GM19193 (cell line): ENCODE results near the gene HHLA2.

Source experiments
- POLR2A ChIP-seq: IDR thresholded peaks from 4 replicates; pipeline ENCODE4 v1.6.1; 2011; ENCODE audit not compliant: insufficient read depth, insufficient read length; ENCODE audit errors: extremely low read depth

Gene HHLA2

GRCh38 chr3:108328821-108329486 is 32.6 kb downstream of the HHLA2 start:
- no peak for TF ChIP-seq POLR2A

DNA sequence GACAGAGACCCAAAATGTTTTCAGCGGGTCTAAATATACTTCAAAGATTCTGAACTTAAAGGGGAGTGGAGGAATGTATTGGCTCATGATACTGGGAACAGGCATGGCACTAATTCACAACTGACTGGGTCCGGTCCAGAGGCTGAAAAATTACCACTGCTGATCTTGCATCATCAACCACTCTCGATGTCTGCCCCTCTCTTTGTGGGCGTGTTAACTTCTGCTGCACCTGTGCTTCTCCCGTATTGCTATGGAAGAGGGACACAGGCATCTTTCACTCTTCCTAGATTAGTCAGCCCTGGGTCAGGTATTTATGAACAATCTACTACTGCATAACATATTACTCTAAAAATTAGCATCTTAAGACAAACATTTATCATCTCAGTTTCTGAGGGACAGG is 33.2 kb downstream of the HHLA2 start:
- TF ChIP-seq POLR2A, result no peak

- no peak for TF ChIP-seq POLR2A
Measured at GRCh38 chr3:108329947-108330346, 33.6 kb downstream of the HHLA2 start.

GRCh38 chr3:108331792-108332191 is 35.4 kb downstream of the HHLA2 start:
- TF ChIP-seq POLR2A, result no peak

- TF ChIP-seq POLR2A, result no peak
Measured at GRCh38 chr3:108333961-108334360, 37.6 kb downstream of the HHLA2 start.

- no peak for TF ChIP-seq POLR2A
Measured at GRCh38 chr3:108334701-108335100, 38.4 kb downstream of the HHLA2 start.

- no peak for TF ChIP-seq POLR2A
Measured at GRCh38 chr3:108338901-108339545, 42.7 kb downstream of the HHLA2 start.

DNA sequence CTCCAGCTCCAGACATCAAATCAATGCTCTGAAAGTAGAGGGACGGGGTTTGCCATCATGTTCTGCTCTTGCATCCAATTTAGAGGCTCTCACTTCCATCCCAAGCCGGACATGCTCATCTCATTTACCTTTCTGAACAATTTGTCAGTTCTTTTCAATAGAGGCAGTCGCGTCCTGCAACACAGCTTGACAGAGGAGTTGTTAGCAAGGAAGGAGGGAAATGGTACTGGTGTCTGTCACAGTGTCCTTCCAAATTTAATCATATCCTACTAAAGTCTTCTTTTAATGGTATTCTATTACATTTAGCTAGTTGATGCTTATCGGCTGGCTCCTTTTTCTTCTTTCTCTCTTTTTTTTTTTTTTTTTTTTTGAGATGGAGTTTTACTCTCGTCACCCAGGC is 45.6 kb downstream of the HHLA2 start:
- no peak for TF ChIP-seq POLR2A

DNA sequence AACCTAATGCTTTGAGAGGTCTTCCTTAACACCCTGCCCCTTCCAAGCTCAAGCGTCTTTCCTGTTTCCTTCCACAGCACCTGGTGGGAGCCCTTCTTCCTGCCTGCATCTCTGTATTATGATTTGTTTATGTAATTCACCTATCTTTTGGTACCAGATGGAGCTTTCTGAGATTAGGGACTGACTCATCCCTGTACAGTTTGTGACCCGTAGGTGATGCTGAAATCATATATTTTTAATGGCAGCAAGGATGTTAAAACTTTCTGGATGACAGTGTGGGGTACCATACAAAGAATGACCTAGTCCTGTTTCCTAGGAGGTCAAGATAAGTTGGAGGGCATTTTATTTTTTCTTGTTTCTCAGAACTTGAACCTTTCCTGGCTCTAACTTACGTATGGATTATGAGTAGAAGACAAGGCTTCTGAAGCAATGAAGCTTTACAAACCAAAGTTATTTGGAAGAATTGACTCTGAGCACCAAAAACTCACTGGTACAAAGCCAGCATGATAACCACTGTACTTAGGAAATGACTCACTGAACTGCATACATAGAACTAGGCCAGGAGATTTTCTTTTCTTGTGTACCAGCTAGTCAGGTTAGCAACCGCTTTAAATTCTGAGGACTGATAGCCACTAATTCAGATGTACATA is 46.6 kb downstream of the HHLA2 start:
- no peak for TF ChIP-seq POLR2A

GRCh38 chr3:108343491-108343890 is 47.1 kb downstream of the HHLA2 start:
- TF ChIP-seq POLR2A, result no peak

DNA sequence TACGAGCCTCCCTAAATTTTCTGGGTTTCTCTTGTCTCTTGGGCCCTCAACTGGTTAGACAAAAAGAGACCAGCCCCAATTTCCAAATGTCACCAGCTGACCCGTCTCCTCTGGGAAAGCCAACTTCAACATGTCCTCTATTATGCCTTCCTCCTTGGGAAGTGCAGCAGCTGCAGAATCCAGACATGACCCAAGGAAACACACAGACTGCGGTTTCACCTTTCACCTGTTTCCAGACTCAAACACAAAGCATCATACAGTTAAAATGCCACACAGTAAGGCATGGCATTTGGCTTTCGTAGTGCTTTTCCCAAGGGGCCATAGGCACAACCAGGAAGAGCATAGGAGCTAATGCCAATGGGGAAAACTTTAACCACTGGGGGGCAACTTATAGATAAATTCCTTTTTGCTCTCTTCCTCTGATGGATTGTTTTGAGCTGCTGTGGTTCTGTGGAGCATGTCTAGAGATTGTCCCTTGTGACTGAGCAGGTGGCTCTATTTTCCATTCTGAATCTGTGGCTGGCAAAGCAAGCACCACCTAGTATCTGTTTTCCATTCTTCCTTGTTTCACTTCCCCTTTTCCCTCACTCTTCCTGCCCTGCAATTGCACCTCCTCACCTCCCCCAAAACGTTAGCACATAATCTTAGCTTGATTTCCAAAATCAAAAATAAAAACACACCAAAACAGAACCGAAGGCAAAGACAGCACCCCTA is 49.3 kb downstream of the HHLA2 start:
- no peak for TF ChIP-seq POLR2A

GRCh38 chr3:108346301-108347227 is 50.2 kb downstream of the HHLA2 start:
- TF ChIP-seq POLR2A, result no peak

GRCh38 chr3:108352176-108352575 is 55.8 kb downstream of the HHLA2 start:
- no peak for TF ChIP-seq POLR2A

GRCh38 chr3:108354562-108354961 is 58.2 kb downstream of the HHLA2 start:
- TF ChIP-seq POLR2A, result no peak
